ENCODE measurements around the gene ATP10B.
"Not testable (repeated sequence)": the region's sequence is repeated elsewhere in the genome, so short reads cannot be mapped to it uniquely, and the experiment has no call there.

The ATP10B gene

GRCh38 chr5:160812996-160813395 is 39.0 kb downstream of the ATP10B start:
- not testable (repeated sequence) for DNase-seq (ENCODE audit: low read depth)

GRCh38 chr5:160805376-160805775 is 46.6 kb downstream of the ATP10B start:
- no peak for DNase-seq (ENCODE audit: low read depth)

DNA sequence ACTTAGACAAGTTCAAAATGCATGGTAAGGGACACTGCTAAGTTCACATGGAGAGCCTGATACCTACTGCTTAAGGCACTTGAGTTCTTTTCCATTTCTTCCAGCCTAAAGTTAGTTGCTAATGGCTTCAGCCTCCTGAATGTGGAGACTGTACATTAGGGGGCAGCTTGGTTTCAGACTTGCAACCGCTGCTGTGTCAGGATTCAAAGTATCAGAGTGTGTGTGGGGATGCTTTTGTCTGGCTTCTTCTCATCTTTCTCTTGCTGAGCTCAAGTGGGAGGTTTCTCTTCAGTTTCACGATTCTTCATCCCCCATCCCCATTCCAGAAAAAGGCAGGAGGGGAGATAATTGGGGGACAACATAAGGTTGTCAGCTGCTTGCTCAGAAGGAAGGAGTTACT is 49.4 kb downstream of the ATP10B start:
- DNase-seq (ENCODE audit: low read depth) = no peak

- DNase-seq (ENCODE audit: low read depth) = no peak
Measured at GRCh38 chr5:160800375-160801275, 51.4 kb downstream of the ATP10B start.

DNA sequence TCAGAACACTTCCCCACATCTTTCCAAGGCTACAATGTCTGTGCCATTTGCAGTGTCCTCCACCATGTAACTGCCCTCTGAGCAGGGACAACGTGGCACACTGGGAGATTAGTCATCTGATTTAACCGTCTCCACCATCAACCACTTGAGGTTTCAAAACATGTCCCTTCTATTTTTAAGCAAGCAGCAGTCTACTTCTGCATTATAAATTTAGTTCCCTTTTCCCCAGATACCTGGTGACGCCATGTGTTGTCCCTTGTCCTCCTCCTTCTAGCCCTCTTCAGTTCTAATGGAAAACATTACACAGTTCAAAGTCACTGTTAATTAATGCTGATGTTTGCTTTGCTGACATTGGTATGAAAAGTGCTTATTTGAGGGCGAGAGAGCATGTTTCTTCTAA is 52.8 kb downstream of the ATP10B start:
- no peak for DNase-seq (ENCODE audit: low read depth)

GRCh38 chr5:160797020-160797419 is 55.0 kb downstream of the ATP10B start:
- DNase-seq (ENCODE audit: low read depth) = no peak

- DNase-seq (ENCODE audit: low read depth) = no peak
Measured at GRCh38 chr5:160793530-160793899, 58.5 kb downstream of the ATP10B start.

DNA sequence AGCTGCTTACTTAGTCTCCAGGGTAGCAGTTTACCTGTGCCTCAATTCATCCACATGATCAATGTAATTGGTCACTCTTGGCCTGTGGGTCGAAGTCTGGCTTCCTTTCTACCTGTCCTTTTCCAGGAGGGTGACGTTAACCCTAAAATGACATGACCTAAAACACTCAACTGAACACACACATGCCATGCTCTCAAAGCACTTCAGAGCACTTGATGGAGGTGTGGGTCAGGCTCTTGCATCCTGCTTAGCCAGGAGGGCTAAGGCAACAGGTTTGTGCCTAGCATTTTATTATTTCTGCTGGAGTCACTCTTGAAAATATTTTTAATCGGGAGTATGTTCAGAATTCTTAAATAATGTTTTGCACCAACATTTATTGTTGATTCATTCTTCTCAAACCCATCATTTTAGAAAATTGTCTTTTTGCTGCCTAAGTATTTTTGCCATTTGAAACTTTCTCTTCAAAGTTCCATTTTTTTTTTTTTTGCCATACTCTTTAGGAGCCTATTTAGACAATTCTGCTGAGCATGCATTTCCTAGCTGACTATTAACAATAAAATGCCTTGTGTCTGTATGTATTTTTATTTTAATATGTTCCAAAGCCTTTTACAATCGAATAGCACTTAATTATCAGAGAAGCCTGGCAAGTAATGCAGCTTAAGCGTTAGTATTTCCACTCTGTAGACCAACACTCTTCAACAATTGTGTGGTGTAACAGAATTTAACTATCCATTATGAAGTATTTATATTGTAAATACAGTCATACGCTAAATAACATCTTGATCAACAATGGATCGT is 59.1 kb downstream of the ATP10B start:
- no peak for DNase-seq (ENCODE audit: low read depth)

DNA sequence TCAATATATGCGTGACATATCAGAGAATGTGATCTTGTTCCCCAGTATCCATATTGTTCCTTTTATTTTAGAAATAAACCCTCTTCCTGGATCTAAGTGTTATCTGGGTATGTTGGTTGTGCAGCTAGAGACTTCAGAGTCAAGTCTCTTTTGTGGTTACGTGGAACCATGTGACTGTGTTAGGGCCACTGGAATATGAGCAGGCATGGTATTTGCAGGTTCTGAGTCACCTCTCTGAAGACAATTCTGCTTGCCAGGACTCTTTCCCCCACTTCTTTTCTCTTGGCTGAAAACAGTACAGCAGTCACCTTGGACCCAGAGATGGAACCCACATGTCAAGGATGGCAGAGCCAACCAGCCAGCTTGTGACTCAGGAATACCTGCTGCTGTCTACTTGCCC is 59.7 kb downstream of the ATP10B start:
- no peak for DNase-seq (ENCODE audit: low read depth)

DNA sequence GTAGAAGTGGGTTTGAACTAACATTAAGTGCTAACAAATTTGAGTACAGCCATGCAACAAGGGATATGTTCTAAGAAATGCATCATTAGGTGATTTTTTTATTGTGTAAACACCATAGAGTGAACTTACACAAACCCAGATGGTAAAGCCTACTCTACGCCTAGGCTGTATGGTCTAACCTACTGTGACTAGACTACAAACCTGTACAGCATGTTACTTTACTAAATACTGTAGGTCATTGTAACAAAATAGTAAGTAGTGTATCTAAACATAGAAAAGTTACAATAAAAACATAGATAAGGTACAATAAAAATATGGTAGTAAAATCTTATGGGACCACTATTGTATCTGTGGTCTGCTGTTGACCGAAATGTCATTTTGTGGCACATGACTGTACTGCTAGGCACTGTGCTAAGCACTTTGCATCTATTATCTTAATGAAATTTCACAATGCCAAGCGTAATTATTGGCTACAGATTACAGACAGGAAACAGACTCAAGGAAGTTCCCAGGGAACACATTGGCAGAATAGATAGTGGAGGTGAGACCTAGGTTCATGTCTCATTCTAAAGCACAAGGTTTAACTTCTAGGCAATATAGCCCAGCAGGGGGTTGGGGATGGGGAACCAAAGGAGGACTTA is 62.7 kb downstream of the ATP10B start:
- no peak for DNase-seq (ENCODE audit: low read depth)

DNA sequence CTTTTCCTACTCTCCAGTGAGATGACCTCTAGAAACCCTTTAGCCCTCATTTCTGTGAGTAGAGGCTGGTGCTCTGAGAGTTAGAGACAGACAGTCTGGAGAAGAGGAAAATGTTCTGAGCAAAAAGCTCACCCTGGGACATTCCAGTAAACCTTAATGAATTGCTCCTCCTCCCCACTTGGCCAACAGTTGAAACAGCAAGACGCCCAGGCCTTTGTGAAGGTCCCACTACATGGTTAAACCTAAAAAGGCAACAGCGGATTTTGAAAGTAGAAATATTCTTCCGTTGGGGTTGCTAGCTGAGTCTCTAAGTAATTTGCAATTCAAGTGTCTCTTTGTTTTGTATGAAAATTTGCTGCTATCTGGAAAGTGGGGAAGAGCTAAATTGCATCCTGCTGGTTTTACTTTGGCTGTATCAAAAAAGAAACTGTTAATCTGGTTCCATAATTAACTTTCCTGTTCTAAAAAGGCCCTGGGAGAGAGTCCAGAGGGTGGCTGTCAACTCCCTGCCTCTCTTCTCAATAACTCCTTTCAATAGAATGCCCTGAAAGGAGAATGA is 63.8 kb downstream of the ATP10B start:
- no peak for DNase-seq (ENCODE audit: low read depth)

DNA sequence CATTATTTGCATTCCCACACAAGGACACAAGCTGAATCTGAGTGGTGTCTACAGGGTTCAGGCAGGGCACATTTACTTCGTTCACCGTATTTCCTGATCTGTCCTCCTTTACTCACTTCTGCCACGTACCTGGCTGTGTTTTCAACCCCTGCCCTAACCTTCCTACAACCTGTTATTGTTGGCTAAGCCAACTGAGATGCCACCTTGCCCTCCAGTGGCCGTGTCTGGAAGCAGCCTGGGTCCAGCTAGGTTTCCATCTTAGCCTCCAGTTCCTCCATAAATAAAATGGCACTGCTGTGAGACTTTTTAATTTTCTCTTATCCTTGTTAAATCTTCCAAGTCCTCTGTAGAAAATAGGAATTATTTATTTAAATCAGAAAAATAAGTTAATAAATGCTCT is 64.8 kb downstream of the ATP10B start:
- DNase-seq (ENCODE audit: low read depth) = no peak

- no peak for DNase-seq (ENCODE audit: low read depth)
Measured at GRCh38 chr5:160774666-160775315, 77.2 kb downstream of the ATP10B start.

- no peak for DNase-seq (ENCODE audit: low read depth)
Measured at GRCh38 chr5:160773646-160774410, 78.2 kb downstream of the ATP10B start.

- DNase-seq (ENCODE audit: low read depth) = no peak
Measured at GRCh38 chr5:160772854-160773253, 79.2 kb downstream of the ATP10B start.

- DNase-seq (ENCODE audit: low read depth) = no peak
Measured at GRCh38 chr5:160770718-160771117, 81.3 kb downstream of the ATP10B start.

DNA sequence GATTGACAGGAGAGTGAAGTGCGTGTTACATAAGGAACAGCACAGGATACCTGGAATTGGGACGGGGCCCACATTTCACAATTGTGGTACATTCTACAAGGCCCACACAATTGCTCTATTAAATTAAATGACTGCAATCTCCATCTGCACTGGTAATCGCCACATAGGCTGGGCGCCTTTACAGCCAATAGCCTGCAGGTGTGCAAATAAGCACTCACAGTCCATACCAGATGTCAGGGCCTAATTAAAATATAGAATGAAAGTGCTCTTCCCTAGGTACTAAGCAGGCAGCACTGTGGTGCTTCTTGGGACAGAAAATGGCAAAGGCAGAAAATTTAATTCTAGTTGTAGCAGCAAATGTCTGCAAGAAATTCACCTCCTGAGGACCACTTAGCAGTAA is 82.7 kb downstream of the ATP10B start:
- DNase-seq (ENCODE audit: low read depth) = no peak

- no peak for DNase-seq (ENCODE audit: low read depth)
Measured at GRCh38 chr5:160767062-160767461, 84.9 kb downstream of the ATP10B start.

GRCh38 chr5:160760008-160760407 is 92.0 kb downstream of the ATP10B start:
- no peak for DNase-seq (ENCODE audit: low read depth)

GRCh38 chr5:160757194-160757593 is 94.8 kb downstream of the ATP10B start:
- DNase-seq (ENCODE audit: low read depth) = no peak
